GM23338 (cell line): ENCODE results near the gene CSKMT. TPM values are rescaled to one million over a fixed set of nuclear protein-coding genes. Genes with fewer than 3 reads are reported as not detected.

Source experiments
- ATAC-seq: fragments of 200-7000 bp; cut with Tn5 transposase; 3 replicates; pipeline ENCODE4 v1.9.1; 2020
- DNase-seq: peaks from one replicate; pipeline ENCODE4 v3.0.0-alpha.2; 2015; ENCODE audit warnings: low spot score
- H2AFZ ChIP-seq: fragments of 200-600 bp; sonication (generic); 2 replicates; pipeline ENCODE4 v1.8.0; 2016; ENCODE audit warnings: antibody characterized with exemption, mild to moderate bottlenecking, moderate library complexity
- H3F3A ChIP-seq: fragments of 200-600 bp; sonication (generic); replicated peaks from 2 replicates; pipeline ENCODE4 v1.8.0; 2017; ENCODE audit warnings: antibody characterized with exemption, mixed run types, low read depth
- H3K27ac ChIP-seq: fragments of 200-600 bp; sonication (generic); 2 replicates; pipeline ENCODE4 v1.6.1; 2016; ENCODE audit warnings: low read depth
- H3K27me3 ChIP-seq: fragments of 200-600 bp; sonication (generic); 2 replicates; pipeline ENCODE4 v1.8.0; 2016; ENCODE audit warnings: mild to moderate bottlenecking, mixed run types, moderate library complexity; ENCODE audit not compliant: insufficient read depth
- H3K36me3 ChIP-seq: fragments of 200-600 bp; sonication (generic); 2 replicates; pipeline ENCODE4 v1.8.0; 2016; ENCODE audit warnings: mild to moderate bottlenecking; ENCODE audit not compliant: insufficient read depth
- H3K4me1 ChIP-seq: fragments of 200-600 bp; sonication (generic); 2 replicates; pipeline ENCODE4 v1.8.0; 2016; ENCODE audit warnings: mild to moderate bottlenecking, moderate library complexity; ENCODE audit not compliant: insufficient read depth
- H3K4me2 ChIP-seq: fragments of 200-600 bp; sonication (generic); 2 replicates; pipeline ENCODE4 v1.7.1; 2017; ENCODE audit warnings: mixed run types
- H3K4me3 ChIP-seq: fragments of 200-600 bp; sonication (generic); 2 replicates; pipeline ENCODE4 v1.6.1; 2016; ENCODE audit warnings: mixed run types
- H3K79me2 ChIP-seq: fragments of 200-600 bp; sonication (generic); replicated peaks from 2 replicates; pipeline ENCODE4 v1.8.0; 2017; ENCODE audit warnings: mild to moderate bottlenecking; ENCODE audit not compliant: insufficient read depth
- H3K9me2 ChIP-seq: fragments of 200-600 bp; sonication (generic); 2 replicates; pipeline ENCODE4 v1.8.0; 2017; ENCODE audit not compliant: insufficient read depth
- H4K20me1 ChIP-seq: fragments of 200-600 bp; sonication (generic); replicated peaks from 2 replicates; pipeline ENCODE4 v1.8.0; 2017; ENCODE audit warnings: mild to moderate bottlenecking; ENCODE audit not compliant: insufficient read depth
- H3K27ac Mint-ChIP-seq: 2 replicates; pipeline ENCODE4 v1.8.0; 2020; ENCODE audit warnings: inconsistent platforms, mild to moderate bottlenecking, moderate library complexity, mixed read lengths
- H3K27me3 Mint-ChIP-seq: 3 replicates; pipeline ENCODE4 v1.8.0; 2022; ENCODE audit warnings: low read depth, mild to moderate bottlenecking, moderate library complexity, mixed read lengths, inconsistent platforms; ENCODE audit not compliant: insufficient read depth, poor library complexity
- H3K36me3 Mint-ChIP-seq: 3 replicates; pipeline ENCODE4 v1.8.0; 2021; ENCODE audit warnings: low read depth, mild to moderate bottlenecking, inconsistent platforms, moderate library complexity, mixed read lengths
- H3K4me1 Mint-ChIP-seq: 3 replicates; pipeline ENCODE4 v1.8.0; 2020; ENCODE audit warnings: mild to moderate bottlenecking, inconsistent platforms, mixed read lengths
- H3K4me3 Mint-ChIP-seq: 3 replicates; pipeline ENCODE4 v1.8.0; 2021; ENCODE audit warnings: moderate library complexity, mild to moderate bottlenecking, inconsistent platforms, mixed read lengths
- H3K9me3 Mint-ChIP-seq: 3 replicates; pipeline ENCODE4 v1.8.0; 2020; ENCODE audit warnings: moderate library complexity, mild to moderate bottlenecking, inconsistent platforms, mixed read lengths
- JUNB ChIP-seq: IDR thresholded peaks from one replicate; pipeline ENCODE4 v1.6.1; 2016; ENCODE audit warnings: antibody characterized with exemption; ENCODE audit not compliant: unreplicated experiment
- NANOG ChIP-seq: IDR thresholded peaks from 2 replicates; pipeline ENCODE4 v1.6.1; 2016; ENCODE audit warnings: antibody characterized with exemption, borderline replicate concordance
- POLR2AphosphoS5 ChIP-seq: IDR thresholded peaks from 2 replicates; pipeline ENCODE4 v1.6.1; 2016; ENCODE audit warnings: antibody characterized with exemption, low read depth
- STAT1 ChIP-seq: IDR thresholded peaks from one replicate; pipeline ENCODE4 v1.6.1; 2016; ENCODE audit warnings: antibody characterized with exemption; ENCODE audit not compliant: unreplicated experiment
- ZNF331 ChIP-seq: fragments of 250-450 bp; sonication (Bioruptor Pico); IDR thresholded peaks from 2 replicates; pipeline ENCODE4 v1.5.0; 2020; ENCODE audit warnings: low read depth, mild to moderate bottlenecking, moderate library complexity
- polyA plus RNA-seq: library from polyadenylated mRNA; unstranded; fragments of >200 nt; fragmentation: Nextera tagmentation; extraction: Ambion mirVana; gene quantifications from 2 replicates; pipeline ENCODE4 v1.2.1, GENCODE V29; 2016
- total RNA-seq: library from RNA; depleted of rRNA; stranded (reverse); fragments of >200 nt; shearing (Covaris generic); gene quantifications from 2 replicates; pipeline ENCODE4 v1.2.3, GENCODE V29; 2014
- TF ChIP-seq, protein P1 (sequence below), 2 experiments: fragments of 200-600 bp in 1 of 2; sonication (generic) in 1 of 2; conservative IDR thresholded peaks; 2 replicates each; pipeline versions ENCODE4 v1.5.1 to v1.6.1; 2016 to 2017; ENCODE audit warnings: antibody characterized with exemption in 2 of 2, low read depth in 2 of 2, mild to moderate bottlenecking in 2 of 2, moderate library complexity in 1 of 2
- TF ChIP-seq, protein P2 (sequence below): IDR thresholded peaks from 2 replicates; pipeline ENCODE4 v1.6.1; 2016; ENCODE audit warnings: antibody characterized with exemption
- TF ChIP-seq, protein P3 (sequence below): IDR thresholded peaks from one replicate; pipeline ENCODE4 v1.6.1; 2018; ENCODE audit warnings: antibody characterized with exemption; ENCODE audit not compliant: unreplicated experiment

CSKMT gene
- total and polyA plus RNA-seq, 2 experiments from 2014 or later: 8.0 to 25.6 TPM

DNA sequence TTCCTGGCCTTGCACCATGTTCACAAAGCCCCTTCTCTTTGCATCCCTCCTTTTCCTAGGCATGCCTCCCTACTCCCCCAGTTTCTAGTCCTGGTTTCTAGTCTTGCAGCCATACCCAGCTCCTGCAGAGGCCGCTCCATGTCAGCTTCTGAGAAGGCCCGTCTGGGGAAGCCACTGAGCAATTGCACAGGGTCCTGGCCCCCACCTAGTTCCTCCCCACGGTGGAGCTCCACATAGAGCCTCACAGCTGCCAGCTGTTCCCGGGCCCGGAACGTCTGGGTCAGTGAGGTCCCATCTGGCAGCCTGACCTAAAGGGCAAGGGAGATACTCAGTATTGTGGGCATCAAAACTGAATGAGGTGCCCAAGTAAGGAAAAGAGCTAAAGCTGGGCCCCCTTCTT is 11.6 kb downstream of the CSKMT start:
- no peak for DNase-seq
- H3K27ac ChIP-seq: no peak overlapping the region
- peaks cover 20% of the 10 kb centered on the region for H3K4me1 ChIP-seq
- peak overlapping the region; percentile 98; the same call in 1 of the 2 replicates for H3K4me2 ChIP-seq
- Mint-ChIP-seq H3K9me3 (no peaks in the 10 kb centered on the region; the same call in 2 of the 3 replicates), H3K4me3 (peak overlapping the region; percentile 80), H3K36me3 (peaks cover 49% of the 10 kb centered on the region), H3K4me1 (peaks cover 20% of the 10 kb centered on the region), H3K27me3 (peaks cover 13% of the 10 kb centered on the region), H3K27ac (peak overlapping the region; percentile 54; the same call in 1 of the 2 replicates)
- peaks cover 31% of the 10 kb centered on the region for H3K79me2 ChIP-seq
- H3K9me2 ChIP-seq: no peaks in the 10 kb centered on the region
- no peak for ATAC-seq
- peaks cover 34% of the 10 kb centered on the region for H3F3A ChIP-seq
- H3K36me3 ChIP-seq: no peaks in the 10 kb centered on the region
- no peak overlapping the region for H3K4me3 ChIP-seq
- H4K20me1 ChIP-seq: no peaks in the 10 kb centered on the region; the same call in 1 of the 2 replicates
- H3K27me3 ChIP-seq: no peaks in the 10 kb centered on the region
- no peak overlapping the region for H2AFZ ChIP-seq
- TF ChIP-seq ZNF331 (CRISPR knock-in tag): no peak
- TF ChIP-seq, protein P1, sequence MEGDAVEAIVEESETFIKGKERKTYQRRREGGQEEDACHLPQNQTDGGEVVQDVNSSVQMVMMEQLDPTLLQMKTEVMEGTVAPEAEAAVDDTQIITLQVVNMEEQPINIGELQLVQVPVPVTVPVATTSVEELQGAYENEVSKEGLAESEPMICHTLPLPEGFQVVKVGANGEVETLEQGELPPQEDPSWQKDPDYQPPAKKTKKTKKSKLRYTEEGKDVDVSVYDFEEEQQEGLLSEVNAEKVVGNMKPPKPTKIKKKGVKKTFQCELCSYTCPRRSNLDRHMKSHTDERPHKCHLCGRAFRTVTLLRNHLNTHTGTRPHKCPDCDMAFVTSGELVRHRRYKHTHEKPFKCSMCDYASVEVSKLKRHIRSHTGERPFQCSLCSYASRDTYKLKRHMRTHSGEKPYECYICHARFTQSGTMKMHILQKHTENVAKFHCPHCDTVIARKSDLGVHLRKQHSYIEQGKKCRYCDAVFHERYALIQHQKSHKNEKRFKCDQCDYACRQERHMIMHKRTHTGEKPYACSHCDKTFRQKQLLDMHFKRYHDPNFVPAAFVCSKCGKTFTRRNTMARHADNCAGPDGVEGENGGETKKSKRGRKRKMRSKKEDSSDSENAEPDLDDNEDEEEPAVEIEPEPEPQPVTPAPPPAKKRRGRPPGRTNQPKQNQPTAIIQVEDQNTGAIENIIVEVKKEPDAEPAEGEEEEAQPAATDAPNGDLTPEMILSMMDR (conservative IDR thresholded peaks at IDR 0.05; ENCODE audit: low read depth in 2 of 2): peak; percentile 12 to 31; a peak in 2 of 4 replicates
- TF ChIP-seq POLR2AphosphoS5: no peak
- TF ChIP-seq, protein P2, sequence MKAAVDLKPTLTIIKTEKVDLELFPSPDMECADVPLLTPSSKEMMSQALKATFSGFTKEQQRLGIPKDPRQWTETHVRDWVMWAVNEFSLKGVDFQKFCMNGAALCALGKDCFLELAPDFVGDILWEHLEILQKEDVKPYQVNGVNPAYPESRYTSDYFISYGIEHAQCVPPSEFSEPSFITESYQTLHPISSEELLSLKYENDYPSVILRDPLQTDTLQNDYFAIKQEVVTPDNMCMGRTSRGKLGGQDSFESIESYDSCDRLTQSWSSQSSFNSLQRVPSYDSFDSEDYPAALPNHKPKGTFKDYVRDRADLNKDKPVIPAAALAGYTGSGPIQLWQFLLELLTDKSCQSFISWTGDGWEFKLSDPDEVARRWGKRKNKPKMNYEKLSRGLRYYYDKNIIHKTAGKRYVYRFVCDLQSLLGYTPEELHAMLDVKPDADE: no peak
- TF ChIP-seq, protein P3, sequence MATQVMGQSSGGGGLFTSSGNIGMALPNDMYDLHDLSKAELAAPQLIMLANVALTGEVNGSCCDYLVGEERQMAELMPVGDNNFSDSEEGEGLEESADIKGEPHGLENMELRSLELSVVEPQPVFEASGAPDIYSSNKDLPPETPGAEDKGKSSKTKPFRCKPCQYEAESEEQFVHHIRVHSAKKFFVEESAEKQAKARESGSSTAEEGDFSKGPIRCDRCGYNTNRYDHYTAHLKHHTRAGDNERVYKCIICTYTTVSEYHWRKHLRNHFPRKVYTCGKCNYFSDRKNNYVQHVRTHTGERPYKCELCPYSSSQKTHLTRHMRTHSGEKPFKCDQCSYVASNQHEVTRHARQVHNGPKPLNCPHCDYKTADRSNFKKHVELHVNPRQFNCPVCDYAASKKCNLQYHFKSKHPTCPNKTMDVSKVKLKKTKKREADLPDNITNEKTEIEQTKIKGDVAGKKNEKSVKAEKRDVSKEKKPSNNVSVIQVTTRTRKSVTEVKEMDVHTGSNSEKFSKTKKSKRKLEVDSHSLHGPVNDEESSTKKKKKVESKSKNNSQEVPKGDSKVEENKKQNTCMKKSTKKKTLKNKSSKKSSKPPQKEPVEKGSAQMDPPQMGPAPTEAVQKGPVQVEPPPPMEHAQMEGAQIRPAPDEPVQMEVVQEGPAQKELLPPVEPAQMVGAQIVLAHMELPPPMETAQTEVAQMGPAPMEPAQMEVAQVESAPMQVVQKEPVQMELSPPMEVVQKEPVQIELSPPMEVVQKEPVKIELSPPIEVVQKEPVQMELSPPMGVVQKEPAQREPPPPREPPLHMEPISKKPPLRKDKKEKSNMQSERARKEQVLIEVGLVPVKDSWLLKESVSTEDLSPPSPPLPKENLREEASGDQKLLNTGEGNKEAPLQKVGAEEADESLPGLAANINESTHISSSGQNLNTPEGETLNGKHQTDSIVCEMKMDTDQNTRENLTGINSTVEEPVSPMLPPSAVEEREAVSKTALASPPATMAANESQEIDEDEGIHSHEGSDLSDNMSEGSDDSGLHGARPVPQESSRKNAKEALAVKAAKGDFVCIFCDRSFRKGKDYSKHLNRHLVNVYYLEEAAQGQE: no peak

DNA sequence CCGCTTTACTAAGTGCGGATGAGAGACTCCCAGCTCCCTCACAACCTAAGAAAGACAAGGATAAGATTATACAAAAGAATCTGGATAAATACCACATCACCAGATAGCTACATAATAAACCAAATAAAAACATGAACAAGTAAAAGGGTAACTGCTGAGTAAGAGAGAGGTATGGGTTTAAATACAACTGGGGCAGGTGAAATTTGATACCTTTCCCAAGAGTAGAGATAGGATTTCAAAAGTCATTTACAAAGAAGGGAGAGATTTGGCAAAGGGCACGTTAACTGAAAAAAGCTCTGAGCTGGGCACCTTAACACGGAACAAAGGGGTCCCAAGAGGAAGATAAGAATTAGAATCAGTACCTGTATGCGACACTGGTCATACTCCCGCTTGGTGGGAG is 12.0 kb downstream of the CSKMT start:
- peaks cover 31% of the 10 kb centered on the region for H3K79me2 ChIP-seq
- TF ChIP-seq STAT1 (no peak), JUNB (no peak), NANOG (no peak)

More for the DNA sequence above, 12.0 kb downstream of the CSKMT start:
- ATAC-seq (no peak), DNase-seq (no peak)
- no peaks in the 10 kb centered on the region for H3K9me3 Mint-ChIP-seq
- Histone ChIP-seq H3K4me3 (peak overlapping the region; percentile 99; the same call in 1 of the 2 replicates), H3K4me2 (peak overlapping the region; percentile 98; the same call in 1 of the 2 replicates), H3K36me3 (no peaks in the 10 kb centered on the region), H3K27ac (peak overlapping the region; percentile 69; the same call in 1 of the 2 replicates), H3K4me1 (peaks cover 20% of the 10 kb centered on the region), H3K27me3 (no peaks in the 10 kb centered on the region), H2AFZ (no peak overlapping the region), H4K20me1 (no peaks in the 10 kb centered on the region; the same call in 1 of the 2 replicates), H3K9me2 (no peaks in the 10 kb centered on the region), H3F3A (peaks cover 32% of the 10 kb centered on the region)
- H3K4me1 Mint-ChIP-seq: peaks cover 20% of the 10 kb centered on the region
- H3K36me3 Mint-ChIP-seq: peaks cover 48% of the 10 kb centered on the region
- H3K27ac Mint-ChIP-seq: peak overlapping the region; percentile 54; the same call in 1 of the 2 replicates
- peaks cover 10% of the 10 kb centered on the region for H3K27me3 Mint-ChIP-seq
- H3K4me3 Mint-ChIP-seq: peak overlapping the region; percentile 80
